Gastroesophageal sphincter (tissue), 3 donors: ENCODE measurements around the gene DPT.
"Not testable (repeated sequence)": the region's sequence is repeated elsewhere in the genome, so short reads cannot be mapped to it uniquely, and the experiment has no call there.

Experiments
- CTCF ChIP-seq, 4 experiments: fragments of 200-600 bp in 2 of 4; fragments of 450-650 bp in 2 of 4; sonication (generic) in 1 of 4; IDR thresholded peaks; one replicate each; pipeline ENCODE4 v1.5.1; 2017 to 2019; ENCODE audit warnings: antibody characterized with exemption in 4 of 4, mild to moderate bottlenecking in 2 of 4, moderate library complexity in 2 of 4
- POLR2A ChIP-seq, 2 donors: fragments of 450-650 bp; IDR thresholded peaks; one replicate each; pipeline ENCODE4 v1.6.1; 2017; ENCODE audit warnings: antibody characterized with exemption in 2 of 2, mild to moderate bottlenecking in 2 of 2, moderate library complexity in 1 of 2

DNA sequence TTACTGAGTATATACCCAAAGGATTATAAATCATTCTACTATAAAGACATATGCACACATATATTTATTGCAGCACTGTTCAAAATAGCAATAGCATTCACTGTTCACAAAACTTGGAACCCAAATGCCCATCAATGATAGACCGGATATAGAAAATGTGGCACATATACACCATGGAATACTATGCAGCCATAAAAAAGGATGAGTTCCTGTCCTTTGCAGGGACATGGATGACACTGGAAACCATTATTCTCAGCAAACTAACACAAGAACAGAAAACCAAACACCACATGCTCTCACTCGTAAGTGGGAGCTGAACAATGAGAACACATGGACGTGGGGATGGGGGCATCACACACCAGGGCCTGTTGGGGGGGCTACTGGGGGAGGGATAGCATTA is 40.9 kb upstream of the DPT start:
- TF ChIP-seq POLR2A, CTCF (IDR thresholded peaks at IDR 0.05): not testable (repeated sequence)
